WTC11 (cell line): ENCODE results near the gene PNCK. TPM values are rescaled to one million over a fixed set of nuclear protein-coding genes. Genes with fewer than 3 reads are reported as not detected.

Experiments used
- ATAC-seq: fragments of 200-7000 bp; cut with Tn5 transposase; 2 replicates; pipeline ENCODE4 v1.10.0; 2021; ENCODE audit warnings: mild to moderate bottlenecking, moderate library complexity
- CTCF ChIA-PET: fragments of 300-600 bp; sonication (Branson Sonifier 250); formaldehyde crosslinking; loops from one replicate; lab custom pipeline; 2021; ENCODE audit warnings: antibody characterized with exemption; lab: Charles Lee
- POLR2A ChIA-PET: fragments of 350-600 bp; sonication (Branson Sonifier 250); formaldehyde crosslinking; loops from one replicate; lab custom pipeline; 2021; ENCODE audit warnings: antibody characterized with exemption; lab: Charles Lee
- DNase-seq: peaks from one replicate; pipeline ENCODE4 v3.0.0; 2021; ENCODE audit warnings: low spot score
- H3K27ac Mint-ChIP-seq: 2 replicates; pipeline ENCODE4 v1.8.0; 2021; ENCODE audit warnings: mixed read lengths
- H3K27me3 Mint-ChIP-seq: 2 replicates; pipeline ENCODE4 v1.8.0; 2021; ENCODE audit warnings: low read depth, mild to moderate bottlenecking, moderate library complexity, mixed read lengths
- H3K36me3 Mint-ChIP-seq: 2 replicates; pipeline ENCODE4 v1.8.0; 2021; ENCODE audit warnings: mixed read lengths
- H3K4me1 Mint-ChIP-seq: 2 replicates; pipeline ENCODE4 v1.8.0; 2022; ENCODE audit warnings: mixed read lengths
- H3K4me3 Mint-ChIP-seq: 2 replicates; pipeline ENCODE4 v1.8.0; 2021; ENCODE audit warnings: mild to moderate bottlenecking, moderate library complexity, mixed read lengths
- H3K9me3 Mint-ChIP-seq: 2 replicates; pipeline ENCODE4 v1.8.0; 2021; ENCODE audit warnings: mixed read lengths
- ATF1 ChIP-seq: sonication (generic); formaldehyde crosslinking; IDR thresholded peaks from 2 replicates; pipeline ENCODE4 v1.8.1; 2023; ENCODE audit warnings: mild to moderate bottlenecking, moderate library complexity, missing genetic modification reagents
- E2F4 ChIP-seq: sonication (generic); formaldehyde crosslinking; IDR thresholded peaks from 2 replicates; pipeline ENCODE4 v1.8.1; 2022; ENCODE audit warnings: low read depth, mild to moderate bottlenecking, moderate library complexity, missing genetic modification reagents, borderline replicate concordance
- ELF4 ChIP-seq: sonication (generic); formaldehyde crosslinking; IDR thresholded peaks from 2 replicates; pipeline ENCODE4 v1.8.1; 2022; ENCODE audit warnings: low read depth, mild to moderate bottlenecking, moderate library complexity, missing genetic modification reagents
- ESRRA ChIP-seq: sonication (generic); formaldehyde crosslinking; IDR thresholded peaks from 2 replicates; pipeline ENCODE4 v1.8.1; 2022; ENCODE audit warnings: mild to moderate bottlenecking, missing genetic modification reagents, borderline replicate concordance
- FOXP1 ChIP-seq: sonication (generic); formaldehyde crosslinking; IDR thresholded peaks from 2 replicates; pipeline ENCODE4 v1.8.0; 2022; ENCODE audit warnings: missing genetic modification reagents, mild to moderate bottlenecking, moderate library complexity, borderline replicate concordance
- JUN ChIP-seq: sonication (generic); formaldehyde crosslinking; IDR thresholded peaks from 2 replicates; pipeline ENCODE4 v1.8.0; 2023; ENCODE audit warnings: mild to moderate bottlenecking, missing genetic modification reagents
- MXD4 ChIP-seq: fragments of 250-450 bp; sonication (Bioruptor Pico); IDR thresholded peaks from 2 replicates; pipeline ENCODE4 v1.8.0; 2021; ENCODE audit warnings: mild to moderate bottlenecking, moderate library complexity, borderline replicate concordance
- NR3C1 ChIP-seq: sonication (generic); formaldehyde crosslinking; conservative IDR thresholded peaks from 2 replicates; pipeline ENCODE4 v1.8.1; 2023; ENCODE audit warnings: low read depth, mild to moderate bottlenecking, missing genetic modification reagents
- OVOL2 ChIP-seq: fragments of 250-450 bp; sonication (Bioruptor Pico); IDR thresholded peaks from 2 replicates; pipeline ENCODE4 v1.9.0; 2021; ENCODE audit warnings: mild to moderate bottlenecking, borderline replicate concordance
- RORB ChIP-seq: fragments of 250-450 bp; sonication (Bioruptor Pico); IDR thresholded peaks from 2 replicates; pipeline ENCODE4 v1.9.0; 2021; ENCODE audit warnings: mild to moderate bottlenecking
- SMAD3 ChIP-seq: sonication (generic); formaldehyde crosslinking; IDR thresholded peaks from 2 replicates; pipeline ENCODE4 v1.8.0; 2022; ENCODE audit warnings: missing genetic modification reagents, mild to moderate bottlenecking, borderline replicate concordance
- SMAD4 ChIP-seq: sonication (generic); formaldehyde crosslinking; IDR thresholded peaks from 2 replicates; pipeline ENCODE4 v1.8.0; 2022; ENCODE audit warnings: mild to moderate bottlenecking, missing genetic modification reagents
- ZMAT4 ChIP-seq: fragments of 250-450 bp; sonication (Bioruptor Pico); IDR thresholded peaks from 2 replicates; pipeline ENCODE4 v1.9.0; 2021; ENCODE audit warnings: mild to moderate bottlenecking
- ZNF138 ChIP-seq: sonication (generic); formaldehyde crosslinking; conservative IDR thresholded peaks from 2 replicates; pipeline ENCODE4 v1.8.1; 2022; ENCODE audit warnings: mild to moderate bottlenecking, moderate library complexity, missing genetic modification reagents
- ZNF416 ChIP-seq: fragments of 250-450 bp; sonication (Bioruptor Pico); IDR thresholded peaks from 2 replicates; pipeline ENCODE4 v1.9.0; 2021; ENCODE audit warnings: mild to moderate bottlenecking, inconsistent platforms
- ZNF423 ChIP-seq: fragments of 250-450 bp; sonication (Bioruptor Pico); IDR thresholded peaks from 2 replicates; pipeline ENCODE4 v2.1.2; 2022; ENCODE audit warnings: mild to moderate bottlenecking, moderate library complexity
- total RNA-seq: library from RNA; stranded (reverse); gene quantifications from 3 replicates; pipeline ENCODE4 v1.2.3, GENCODE V29; 2021
- TF ChIP-seq, protein P1 (sequence below): sonication (generic); formaldehyde crosslinking; IDR thresholded peaks from 2 replicates; pipeline ENCODE4 v1.8.1; 2022; ENCODE audit warnings: mild to moderate bottlenecking, moderate library complexity, missing genetic modification reagents
- TF ChIP-seq, protein P2 (sequence below): fragments of 250-450 bp; sonication (Bioruptor Pico); IDR thresholded peaks from 2 replicates; pipeline ENCODE4 v1.8.0; 2021; ENCODE audit warnings: mild to moderate bottlenecking
- TF ChIP-seq, protein P3 (sequence below): sonication (generic); formaldehyde crosslinking; IDR thresholded peaks from 2 replicates; pipeline ENCODE4 v1.8.0; 2023; ENCODE audit warnings: mild to moderate bottlenecking, missing genetic modification reagents
- TF ChIP-seq, protein P4 (sequence below): sonication (generic); formaldehyde crosslinking; IDR thresholded peaks from 2 replicates; pipeline ENCODE4 v1.8.1; 2023; ENCODE audit warnings: mild to moderate bottlenecking, moderate library complexity, missing genetic modification reagents
- TF ChIP-seq, protein P5 (sequence below): sonication (generic); formaldehyde crosslinking; IDR thresholded peaks from 2 replicates; pipeline ENCODE4 v1.8.0; 2022; ENCODE audit warnings: mild to moderate bottlenecking, missing genetic modification reagents
- TF ChIP-seq, protein P6 (sequence below): sonication (generic); formaldehyde crosslinking; IDR thresholded peaks from 2 replicates; pipeline ENCODE4 v1.8.1; 2023; ENCODE audit warnings: mild to moderate bottlenecking, missing genetic modification reagents
- TF ChIP-seq, protein P7 (sequence below): sonication (generic); formaldehyde crosslinking; IDR thresholded peaks from 2 replicates; pipeline ENCODE4 v1.8.1; 2023; ENCODE audit warnings: mild to moderate bottlenecking, missing genetic modification reagents, moderate library complexity

Gene PNCK
- total RNA-seq, 1 experiment from 2014 or later: 8.6 TPM

DNA sequence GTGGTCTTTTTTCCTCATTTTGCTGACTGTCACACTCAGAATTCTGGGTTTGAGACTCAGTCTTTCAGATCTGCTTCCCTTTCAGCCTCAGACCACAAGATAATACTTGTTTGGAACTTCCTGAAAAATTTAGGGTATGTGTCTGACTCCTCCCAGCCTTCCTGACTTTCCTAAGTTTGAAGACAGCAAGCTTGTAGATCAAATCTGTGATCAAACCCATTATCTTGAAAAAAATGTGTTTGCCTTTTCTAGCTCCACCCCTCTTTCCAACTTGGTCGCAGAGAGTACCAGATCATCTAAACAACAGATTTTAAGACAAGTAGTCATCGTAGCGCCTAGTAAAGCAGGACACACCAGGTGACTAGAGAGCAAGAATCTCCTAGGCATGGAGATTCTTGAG is 40.6 kb upstream of the PNCK start (continued):
- TF ChIP-seq, protein P1, sequence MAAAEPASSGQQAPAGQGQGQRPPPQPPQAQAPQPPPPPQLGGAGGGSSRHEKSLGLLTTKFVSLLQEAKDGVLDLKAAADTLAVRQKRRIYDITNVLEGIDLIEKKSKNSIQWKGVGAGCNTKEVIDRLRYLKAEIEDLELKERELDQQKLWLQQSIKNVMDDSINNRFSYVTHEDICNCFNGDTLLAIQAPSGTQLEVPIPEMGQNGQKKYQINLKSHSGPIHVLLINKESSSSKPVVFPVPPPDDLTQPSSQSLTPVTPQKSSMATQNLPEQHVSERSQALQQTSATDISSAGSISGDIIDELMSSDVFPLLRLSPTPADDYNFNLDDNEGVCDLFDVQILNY: no peak
- TF ChIP-seq OVOL2 (CRISPR knock-in tag) (no peak), ESRRA (CRISPR knock-in tag) (no peak), ZNF138 (no peak), SMAD3 (CRISPR knock-in tag) (no peak)
- TF ChIP-seq, all 79 proteins: peak for 0

DNA sequence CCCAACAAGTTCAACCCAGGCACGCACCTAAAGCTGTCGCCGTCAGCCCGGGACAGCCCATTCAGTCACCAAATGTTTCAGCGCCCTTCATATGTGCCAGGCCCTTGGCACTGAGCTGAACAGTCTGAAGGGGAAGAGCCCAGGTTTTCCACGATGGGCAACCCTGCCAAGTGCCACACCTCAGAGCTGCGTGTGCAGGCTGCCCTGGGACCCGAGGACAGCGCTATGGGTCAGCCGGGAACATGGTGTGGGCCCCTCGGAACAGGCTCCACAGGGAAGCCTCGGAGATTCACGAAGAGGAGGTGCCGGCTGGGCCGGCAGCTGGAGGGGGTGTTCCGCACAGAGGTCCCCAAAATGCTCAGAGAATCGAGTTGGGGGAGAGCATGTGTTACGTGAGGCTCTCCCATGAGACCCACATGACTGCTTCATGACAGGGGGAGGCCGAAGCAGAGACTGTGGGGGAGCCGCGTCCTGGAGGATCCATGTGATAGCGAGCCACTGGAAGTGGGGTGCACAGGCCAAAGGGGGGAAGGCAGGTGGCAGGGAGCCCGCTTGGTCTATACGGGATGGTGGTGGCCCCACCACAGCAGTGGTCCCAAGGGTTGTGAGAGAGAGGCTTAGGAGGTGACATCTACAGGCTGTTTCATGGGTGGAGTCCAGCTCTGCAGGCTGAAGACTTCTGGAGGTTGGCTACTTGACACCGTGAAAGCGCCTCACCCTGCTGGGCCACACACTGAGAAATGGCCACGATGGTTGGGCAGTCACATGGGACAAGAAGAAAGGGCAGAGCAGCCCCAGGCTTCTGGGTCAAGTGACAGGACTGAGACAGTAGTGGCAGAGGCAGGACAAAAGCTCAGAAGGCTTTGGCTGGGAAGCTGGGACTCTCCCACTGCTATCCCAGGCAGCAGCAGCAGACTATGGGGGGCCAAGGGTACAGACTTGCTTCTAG is 36.4 kb upstream of the PNCK start:
- CTCF ChIA-PET: interaction anchor here (0.5 to 2.3 kb wide), 5 partner anchors 14 to 42 kb away, joined by 3 to 29 read pairs (median 17); partner anchors contain the start of genes BCAP31 and SLC6A8
- no peaks in the 10 kb centered on the region for H3K9me3 Mint-ChIP-seq
- POLR2A ChIA-PET: no interaction called here
- H3K4me1 Mint-ChIP-seq: 0 out of 2 replicates have a peak, but pooled peaks cover 3% of the 10 kb centered on the region
- H3K36me3 Mint-ChIP-seq: peaks cover 22% of the 10 kb centered on the region
- no peak overlapping the region for H3K4me3 Mint-ChIP-seq
- no peak for TF ChIP-seq SMAD4 (CRISPR knock-in tag)
- TF ChIP-seq ZMAT4: no peak
- TF ChIP-seq, protein P2, sequence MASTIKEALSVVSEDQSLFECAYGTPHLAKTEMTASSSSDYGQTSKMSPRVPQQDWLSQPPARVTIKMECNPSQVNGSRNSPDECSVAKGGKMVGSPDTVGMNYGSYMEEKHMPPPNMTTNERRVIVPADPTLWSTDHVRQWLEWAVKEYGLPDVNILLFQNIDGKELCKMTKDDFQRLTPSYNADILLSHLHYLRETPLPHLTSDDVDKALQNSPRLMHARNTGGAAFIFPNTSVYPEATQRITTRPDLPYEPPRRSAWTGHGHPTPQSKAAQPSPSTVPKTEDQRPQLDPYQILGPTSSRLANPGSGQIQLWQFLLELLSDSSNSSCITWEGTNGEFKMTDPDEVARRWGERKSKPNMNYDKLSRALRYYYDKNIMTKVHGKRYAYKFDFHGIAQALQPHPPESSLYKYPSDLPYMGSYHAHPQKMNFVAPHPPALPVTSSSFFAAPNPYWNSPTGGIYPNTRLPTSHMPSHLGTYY (CRISPR knock-in tag): no peak
- no peak for TF ChIP-seq MXD4 (CRISPR knock-in tag)
- TF ChIP-seq, protein P3, sequence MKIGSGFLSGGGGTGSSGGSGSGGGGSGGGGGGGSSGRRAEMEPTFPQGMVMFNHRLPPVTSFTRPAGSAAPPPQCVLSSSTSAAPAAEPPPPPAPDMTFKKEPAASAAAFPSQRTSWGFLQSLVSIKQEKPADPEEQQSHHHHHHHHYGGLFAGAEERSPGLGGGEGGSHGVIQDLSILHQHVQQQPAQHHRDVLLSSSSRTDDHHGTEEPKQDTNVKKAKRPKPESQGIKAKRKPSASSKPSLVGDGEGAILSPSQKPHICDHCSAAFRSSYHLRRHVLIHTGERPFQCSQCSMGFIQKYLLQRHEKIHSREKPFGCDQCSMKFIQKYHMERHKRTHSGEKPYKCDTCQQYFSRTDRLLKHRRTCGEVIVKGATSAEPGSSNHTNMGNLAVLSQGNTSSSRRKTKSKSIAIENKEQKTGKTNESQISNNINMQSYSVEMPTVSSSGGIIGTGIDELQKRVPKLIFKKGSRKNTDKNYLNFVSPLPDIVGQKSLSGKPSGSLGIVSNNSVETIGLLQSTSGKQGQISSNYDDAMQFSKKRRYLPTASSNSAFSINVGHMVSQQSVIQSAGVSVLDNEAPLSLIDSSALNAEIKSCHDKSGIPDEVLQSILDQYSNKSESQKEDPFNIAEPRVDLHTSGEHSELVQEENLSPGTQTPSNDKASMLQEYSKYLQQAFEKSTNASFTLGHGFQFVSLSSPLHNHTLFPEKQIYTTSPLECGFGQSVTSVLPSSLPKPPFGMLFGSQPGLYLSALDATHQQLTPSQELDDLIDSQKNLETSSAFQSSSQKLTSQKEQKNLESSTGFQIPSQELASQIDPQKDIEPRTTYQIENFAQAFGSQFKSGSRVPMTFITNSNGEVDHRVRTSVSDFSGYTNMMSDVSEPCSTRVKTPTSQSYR (CRISPR knock-in tag): no peak
- TF ChIP-seq NR3C1 (CRISPR knock-in tag): no peak
- no peak for TF ChIP-seq E2F4 (CRISPR knock-in tag)
- TF ChIP-seq ELF4 (CRISPR knock-in tag): no peak
- no peak for TF ChIP-seq ZNF416
- no peak for TF ChIP-seq JUN (CRISPR knock-in tag)
- TF ChIP-seq, protein P4, sequence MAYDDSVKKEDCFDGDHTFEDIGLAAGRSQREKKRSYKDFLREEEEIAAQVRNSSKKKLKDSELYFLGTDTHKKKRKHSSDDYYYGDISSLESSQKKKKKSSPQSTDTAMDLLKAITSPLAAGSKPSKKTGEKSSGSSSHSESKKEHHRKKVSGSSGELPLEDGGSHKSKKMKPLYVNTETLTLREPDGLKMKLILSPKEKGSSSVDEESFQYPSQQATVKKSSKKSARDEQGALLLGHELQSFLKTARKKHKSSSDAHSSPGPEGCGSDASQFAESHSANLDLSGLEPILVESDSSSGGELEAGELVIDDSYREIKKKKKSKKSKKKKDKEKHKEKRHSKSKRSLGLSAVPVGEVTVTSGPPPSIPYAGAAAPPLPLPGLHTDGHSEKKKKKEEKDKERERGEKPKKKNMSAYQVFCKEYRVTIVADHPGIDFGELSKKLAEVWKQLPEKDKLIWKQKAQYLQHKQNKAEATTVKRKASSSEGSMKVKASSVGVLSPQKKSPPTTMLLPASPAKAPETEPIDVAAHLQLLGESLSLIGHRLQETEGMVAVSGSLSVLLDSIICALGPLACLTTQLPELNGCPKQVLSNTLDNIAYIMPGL (CRISPR knock-in tag): no peak
- no peak for TF ChIP-seq ATF1
- TF ChIP-seq RORB: no peak
- TF ChIP-seq, protein P5, sequence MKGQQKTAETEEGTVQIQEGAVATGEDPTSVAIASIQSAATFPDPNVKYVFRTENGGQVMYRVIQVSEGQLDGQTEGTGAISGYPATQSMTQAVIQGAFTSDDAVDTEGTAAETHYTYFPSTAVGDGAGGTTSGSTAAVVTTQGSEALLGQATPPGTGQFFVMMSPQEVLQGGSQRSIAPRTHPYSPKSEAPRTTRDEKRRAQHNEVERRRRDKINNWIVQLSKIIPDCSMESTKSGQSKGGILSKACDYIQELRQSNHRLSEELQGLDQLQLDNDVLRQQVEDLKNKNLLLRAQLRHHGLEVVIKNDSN (CRISPR knock-in tag): no peak
- TF ChIP-seq, protein P6, sequence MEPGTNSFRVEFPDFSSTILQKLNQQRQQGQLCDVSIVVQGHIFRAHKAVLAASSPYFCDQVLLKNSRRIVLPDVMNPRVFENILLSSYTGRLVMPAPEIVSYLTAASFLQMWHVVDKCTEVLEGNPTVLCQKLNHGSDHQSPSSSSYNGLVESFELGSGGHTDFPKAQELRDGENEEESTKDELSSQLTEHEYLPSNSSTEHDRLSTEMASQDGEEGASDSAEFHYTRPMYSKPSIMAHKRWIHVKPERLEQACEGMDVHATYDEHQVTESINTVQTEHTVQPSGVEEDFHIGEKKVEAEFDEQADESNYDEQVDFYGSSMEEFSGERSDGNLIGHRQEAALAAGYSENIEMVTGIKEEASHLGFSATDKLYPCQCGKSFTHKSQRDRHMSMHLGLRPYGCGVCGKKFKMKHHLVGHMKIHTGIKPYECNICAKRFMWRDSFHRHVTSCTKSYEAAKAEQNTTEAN: no peak
- no peak for TF ChIP-seq ZNF423 (CRISPR knock-in tag)
- no peak for TF ChIP-seq SMAD3 (CRISPR knock-in tag)
- TF ChIP-seq, protein P7, sequence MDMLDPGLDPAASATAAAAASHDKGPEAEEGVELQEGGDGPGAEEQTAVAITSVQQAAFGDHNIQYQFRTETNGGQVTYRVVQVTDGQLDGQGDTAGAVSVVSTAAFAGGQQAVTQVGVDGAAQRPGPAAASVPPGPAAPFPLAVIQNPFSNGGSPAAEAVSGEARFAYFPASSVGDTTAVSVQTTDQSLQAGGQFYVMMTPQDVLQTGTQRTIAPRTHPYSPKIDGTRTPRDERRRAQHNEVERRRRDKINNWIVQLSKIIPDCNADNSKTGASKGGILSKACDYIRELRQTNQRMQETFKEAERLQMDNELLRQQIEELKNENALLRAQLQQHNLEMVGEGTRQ: no peak
- no peak for TF ChIP-seq FOXP1 (CRISPR knock-in tag)
- ATAC-seq: no peak
- H3K27me3 Mint-ChIP-seq: no peaks in the 10 kb centered on the region
- no peak overlapping the region for H3K27ac Mint-ChIP-seq
- no peak for DNase-seq
